ENCODE results near the gene SPTBN1. TPM values are rescaled to one million over a fixed set of nuclear protein-coding genes. Genes with fewer than 3 reads are reported as not detected.

Gene SPTBN1
- total and polyA plus RNA-seq, 4 experiments from 2014 or later = 2.9 to 121 (median 87.3) TPM

DNA sequence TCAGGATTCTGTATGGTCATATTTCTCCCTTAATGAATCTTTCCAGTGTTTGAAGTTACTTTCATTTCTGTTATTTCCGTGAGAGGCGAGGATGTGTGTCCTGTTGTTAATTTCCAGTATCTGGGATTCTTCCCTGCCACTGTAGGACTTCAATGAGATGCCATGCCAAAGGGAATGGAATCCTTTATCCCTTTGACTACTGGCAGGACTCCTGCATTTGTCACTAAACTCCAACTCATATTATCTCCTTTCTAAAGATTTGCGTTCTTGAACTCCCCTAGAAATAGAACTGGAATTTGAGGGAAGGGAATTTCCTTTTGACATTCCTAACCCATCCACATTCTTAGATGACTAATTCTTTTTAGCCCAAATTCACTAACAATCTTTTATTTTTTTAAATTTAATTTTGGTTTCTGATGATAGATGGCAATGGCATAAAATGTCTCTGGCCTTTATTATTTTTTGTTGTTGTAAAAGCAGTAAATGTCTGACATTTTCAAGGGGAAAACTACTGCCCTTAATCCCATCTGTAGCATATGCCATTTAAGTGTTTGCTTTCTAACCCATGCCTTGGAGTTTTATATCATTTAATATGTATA is 179.5 kb downstream of the SPTBN1 start:
- H3K27ac ChIP-seq (ENCODE audit: low read depth, low read length) = no peak overlapping the region
- Mint-ChIP-seq H3K27ac (peak overlapping the region in 5 of 7 donors; percentile 23 to 76 (median 33)), H3K9me3 (no peaks in the 10 kb centered on the region), H3K4me3 (peak overlapping the region in 5 of 8 donors; percentile 3 to 50 (median 35)), H3K27me3 (no peaks in the 10 kb centered on the region), H3K36me3 (peaks cover 64 to 88% of the 10 kb centered on the region in 2 donors), H3K4me1 (peaks cover 21 to 55% (median 26%) of the 10 kb centered on the region in 4 donors)
- no peak overlapping the region for H3K4me3 ChIP-seq (ENCODE audit: low read length in 2 of 2)
- H3K4me1 ChIP-seq (ENCODE audit: insufficient read depth, low read length) = peaks cover 14% of the 10 kb centered on the region
- no peaks in the 10 kb centered on the region for H3K9me3 ChIP-seq (ENCODE audit: control insufficient read depth in 1 of 2, low read length in 2 of 2)
- POLR2A ChIA-PET (ENCODE audit: partially characterized antibody) = interaction anchor here (0.8 to 1.9 kb wide), 2 partner anchors 77 to 522 kb away, joined by 4 to 10 read pairs; no protein-coding TSS in a partner anchor
- peaks cover 49% of the 10 kb centered on the region for H3K36me3 ChIP-seq (ENCODE audit: insufficient read depth, low read length)
- H3K27me3 ChIP-seq (ENCODE audit: insufficient read depth, low read length) = no peaks in the 10 kb centered on the region
- CTCF ChIA-PET (ENCODE audit: partially characterized antibody) = no interaction called here
- intact Hi-C loops (cut with micrococcal nuclease) = loop anchor here (2.0 kb wide), 2 partner anchors 61 to 113 kb away; no protein-coding TSS in a partner anchor
- no peak for DNase-seq

- H3K9me3 Mint-ChIP-seq = no peaks in the 10 kb centered on the region
- H3K36me3 Mint-ChIP-seq = peaks cover 63 to 86% of the 10 kb centered on the region in 2 donors
- H3K36me3 ChIP-seq (ENCODE audit: insufficient read depth, low read length) = peaks cover 40% of the 10 kb centered on the region
- no peak overlapping the region for H3K4me3 ChIP-seq (ENCODE audit: low read length in 2 of 2)
- H3K4me3 Mint-ChIP-seq = no peak overlapping the region
- no peaks in the 10 kb centered on the region for H3K27me3 Mint-ChIP-seq
- DNase-seq = no peak
- intact Hi-C loops (cut with micrococcal nuclease) = no loop called here
- H3K9me3 ChIP-seq (ENCODE audit: control insufficient read depth in 1 of 2, low read length in 2 of 2) = no peaks in the 10 kb centered on the region
- POLR2A ChIA-PET (ENCODE audit: partially characterized antibody) = interaction anchor here (0.6 to 1.6 kb wide), 3 partner anchors 57 to 522 kb away, joined by 3 to 4 read pairs (median 4); no protein-coding TSS in a partner anchor
- peak overlapping the region in 4 of 7 donors; percentile 13 to 57 (median 38) for H3K27ac Mint-ChIP-seq
- H3K27me3 ChIP-seq (ENCODE audit: insufficient read depth, low read length) = no peaks in the 10 kb centered on the region
- CTCF ChIA-PET (ENCODE audit: partially characterized antibody) = interaction anchor here (0.7 to 2.4 kb wide), 4 partner anchors 18 to 113 kb away, joined by 3 to 9 read pairs (median 3); partner anchors contain the start of gene EML6
- H3K4me1 ChIP-seq (ENCODE audit: insufficient read depth, low read length) = peaks cover 14% of the 10 kb centered on the region
- no peak overlapping the region for H3K27ac ChIP-seq (ENCODE audit: low read depth, low read length)
- H3K4me1 Mint-ChIP-seq = peaks cover 24 to 55% (median 30%) of the 10 kb centered on the region in 4 donors
Measured at GRCh38 chr2:54636415-54637139, 180.4 kb downstream of the SPTBN1 start.

GRCh38 chr2:54638103-54638502 is 182.0 kb downstream of the SPTBN1 start:
- no peaks in the 10 kb centered on the region for H3K9me3 ChIP-seq (ENCODE audit: control insufficient read depth in 1 of 2, low read length in 2 of 2)
- ChIA-PET POLR2A (ENCODE audit: partially characterized antibody) (no interaction called here), CTCF (ENCODE audit: partially characterized antibody) (interaction anchor here (1.8 to 2.4 kb wide), 2 partner anchors 26 to 114 kb away, joined by 6 to 9 read pairs; no protein-coding TSS in a partner anchor)
- no peak overlapping the region for H3K4me3 ChIP-seq (ENCODE audit: low read length in 2 of 2)
- H3K9me3 Mint-ChIP-seq = no peaks in the 10 kb centered on the region
- no peaks in the 10 kb centered on the region for H3K27me3 ChIP-seq (ENCODE audit: insufficient read depth, low read length)
- H3K4me1 Mint-ChIP-seq = peaks cover 27 to 52% (median 30%) of the 10 kb centered on the region in 4 donors
- H3K27ac ChIP-seq (ENCODE audit: low read depth, low read length) = no peak overlapping the region
- peaks cover 33% of the 10 kb centered on the region for H3K36me3 ChIP-seq (ENCODE audit: insufficient read depth, low read length)
- H3K4me3 Mint-ChIP-seq = no peak overlapping the region
- no peak for DNase-seq
- peaks cover 68 to 86% of the 10 kb centered on the region in 2 donors for H3K36me3 Mint-ChIP-seq
- no peaks in the 10 kb centered on the region for H3K27me3 Mint-ChIP-seq
- peaks cover 14% of the 10 kb centered on the region for H3K4me1 ChIP-seq (ENCODE audit: insufficient read depth, low read length)
- intact Hi-C loops (cut with micrococcal nuclease) = no loop called here
- peak overlapping the region in 3 of 7 donors; percentile 32 to 49 (median 41) for H3K27ac Mint-ChIP-seq

DNA sequence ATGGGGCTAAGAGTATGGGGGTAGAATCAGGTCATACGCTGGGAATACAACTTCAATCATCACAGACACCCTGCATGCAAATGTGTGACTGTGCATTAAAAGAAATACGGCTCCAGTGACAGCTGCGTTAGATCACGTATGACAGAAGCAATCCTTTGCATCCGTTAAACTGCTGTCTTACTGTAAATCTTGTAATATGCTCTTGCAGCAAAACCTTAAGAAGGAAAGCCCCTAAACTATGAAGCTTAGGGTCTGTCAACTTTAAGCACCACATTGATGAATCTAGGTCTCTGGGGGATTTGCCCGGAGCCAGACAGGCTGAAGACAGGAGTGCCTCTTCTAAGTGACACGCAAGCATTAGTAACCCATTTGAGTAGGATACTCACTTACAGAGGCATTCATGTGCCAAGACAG is 182.7 kb downstream of the SPTBN1 start:
- DNase-seq = no peak
- peaks cover 27 to 45% (median 28%) of the 10 kb centered on the region in 4 donors for H3K4me1 Mint-ChIP-seq
- intact Hi-C loops (cut with micrococcal nuclease) = no loop called here
- no peak overlapping the region for H3K4me3 ChIP-seq (ENCODE audit: low read length in 2 of 2)
- H3K9me3 ChIP-seq (ENCODE audit: control insufficient read depth in 1 of 2, low read length in 2 of 2) = no peaks in the 10 kb centered on the region
- H3K27me3 Mint-ChIP-seq = no peaks in the 10 kb centered on the region
- H3K9me3 Mint-ChIP-seq = no peaks in the 10 kb centered on the region
- peaks cover 69 to 85% of the 10 kb centered on the region in 2 donors for H3K36me3 Mint-ChIP-seq
- POLR2A ChIA-PET (ENCODE audit: partially characterized antibody) = no interaction called here
- H3K27ac Mint-ChIP-seq = peak overlapping the region in 4 of 7 donors; percentile 20 to 81 (median 49)
- H3K27me3 ChIP-seq (ENCODE audit: insufficient read depth, low read length) = no peaks in the 10 kb centered on the region
- peaks cover 27% of the 10 kb centered on the region for H3K36me3 ChIP-seq (ENCODE audit: insufficient read depth, low read length)
- no peak overlapping the region for H3K27ac ChIP-seq (ENCODE audit: low read depth, low read length)
- H3K4me1 ChIP-seq (ENCODE audit: insufficient read depth, low read length) = peaks cover 10% of the 10 kb centered on the region
- no peak overlapping the region for H3K4me3 Mint-ChIP-seq
- CTCF ChIA-PET (ENCODE audit: partially characterized antibody) = interaction anchor here (1.3 to 1.8 kb wide), 2 partner anchors 26 to 66 kb away, joined by 5 to 6 read pairs; no protein-coding TSS in a partner anchor

GRCh38 chr2:54639609-54640008 is 183.5 kb downstream of the SPTBN1 start:
- no peaks in the 10 kb centered on the region for H3K27me3 ChIP-seq (ENCODE audit: insufficient read depth, low read length)
- peaks cover 71 to 85% of the 10 kb centered on the region in 2 donors for H3K36me3 Mint-ChIP-seq
- peaks cover 34% of the 10 kb centered on the region for H3K36me3 ChIP-seq (ENCODE audit: insufficient read depth, low read length)
- H3K27ac ChIP-seq (ENCODE audit: low read depth, low read length) = no peak overlapping the region
- DNase-seq = no peak
- peaks cover 2% of the 10 kb centered on the region for H3K4me1 ChIP-seq (ENCODE audit: insufficient read depth, low read length)
- peaks cover 21 to 37% (median 22%) of the 10 kb centered on the region in 4 donors for H3K4me1 Mint-ChIP-seq
- peak overlapping the region in 6 of 7 donors; percentile 18 to 71 (median 58) for H3K27ac Mint-ChIP-seq
- CTCF ChIA-PET (ENCODE audit: partially characterized antibody) = interaction anchor here (1.0 to 1.8 kb wide), 3 partner anchors 25 to 66 kb away, joined by 3 to 6 read pairs (median 5); no protein-coding TSS in a partner anchor
- no peaks in the 10 kb centered on the region for H3K9me3 Mint-ChIP-seq
- H3K9me3 ChIP-seq (ENCODE audit: control insufficient read depth in 1 of 2, low read length in 2 of 2) = no peaks in the 10 kb centered on the region
- H3K4me3 ChIP-seq (ENCODE audit: low read length in 2 of 2) = no peak overlapping the region
- H3K27me3 Mint-ChIP-seq = no peaks in the 10 kb centered on the region
- POLR2A ChIA-PET (ENCODE audit: partially characterized antibody) = no interaction called here
- no peak overlapping the region for H3K4me3 Mint-ChIP-seq
- intact Hi-C loops (cut with micrococcal nuclease) = no loop called here

DNA sequence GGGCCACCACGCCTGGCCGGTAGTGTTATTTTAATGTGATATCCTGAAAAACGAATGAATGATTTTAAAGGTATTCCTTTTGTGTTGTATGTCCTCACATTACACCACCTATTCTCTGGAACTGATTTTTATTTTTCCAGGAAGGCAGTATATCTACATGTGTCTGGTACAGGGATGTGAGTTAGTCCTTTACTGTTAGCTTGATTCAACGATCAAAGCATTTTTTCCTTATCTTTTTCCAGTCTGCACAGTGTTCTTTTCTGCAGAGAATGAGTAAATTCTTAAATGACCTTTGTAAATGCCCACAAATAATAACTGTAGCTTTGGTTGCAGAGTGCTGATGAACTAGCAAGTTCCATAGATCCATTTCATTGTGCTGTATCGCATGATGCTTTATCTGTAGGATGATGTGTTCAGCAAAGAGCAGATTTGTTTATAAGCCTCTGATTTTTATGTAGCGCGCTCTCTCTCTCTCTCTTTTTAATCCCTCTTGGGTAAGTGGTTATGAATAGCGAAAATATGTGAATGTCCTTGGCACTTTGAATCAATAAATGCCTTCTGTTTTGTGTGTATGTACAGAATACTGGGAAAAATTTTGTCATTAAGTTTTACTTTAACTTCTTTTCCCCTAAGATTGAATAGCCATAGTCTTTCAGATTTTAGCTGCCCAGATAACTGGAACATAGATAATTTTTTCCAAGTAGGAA is 184.9 kb downstream of the SPTBN1 start:
- no peaks in the 10 kb centered on the region for H3K4me1 ChIP-seq (ENCODE audit: insufficient read depth, low read length)
- ChIA-PET CTCF (ENCODE audit: partially characterized antibody) (interaction anchor here (1.0 to 2.1 kb wide), 3 partner anchors 25 to 117 kb away, joined by 3 to 7 read pairs (median 4); no protein-coding TSS in a partner anchor), POLR2A (ENCODE audit: partially characterized antibody) (interaction anchor here (0.8 kb wide), 1 partner anchor 24 kb away, joined by 3 read pairs; no protein-coding TSS in a partner anchor)
- Mint-ChIP-seq H3K27me3 (no peaks in the 10 kb centered on the region), H3K4me1 (peaks cover 11 to 26% (median 15%) of the 10 kb centered on the region in 4 donors), H3K27ac (peak overlapping the region in 5 of 7 donors; percentile 30 to 77 (median 63)), H3K9me3 (no peaks in the 10 kb centered on the region), H3K4me3 (no peak overlapping the region), H3K36me3 (peaks cover 76 to 86% of the 10 kb centered on the region in 2 donors)
- H3K9me3 ChIP-seq (ENCODE audit: control insufficient read depth in 1 of 2, low read length in 2 of 2) = no peaks in the 10 kb centered on the region
- H3K36me3 ChIP-seq (ENCODE audit: insufficient read depth, low read length) = peaks cover 40% of the 10 kb centered on the region
- H3K4me3 ChIP-seq (ENCODE audit: low read length in 2 of 2) = no peak overlapping the region
- intact Hi-C loops (cut with micrococcal nuclease) = no loop called here
- no peak for DNase-seq
- H3K27ac ChIP-seq (ENCODE audit: low read depth, low read length) = no peak overlapping the region
- H3K27me3 ChIP-seq (ENCODE audit: insufficient read depth, low read length) = no peaks in the 10 kb centered on the region
